Stimulated activated CD4-positive, alpha-beta T cell treated with anti-CD3 and anti-CD28 coated beads, TNF-alpha, amount 100 ng/mL, for 1 hour (primary cell): ENCODE results near the gene UHRF2.
"Not testable (repeated sequence)": the region's sequence is repeated elsewhere in the genome, so short reads cannot be mapped to it uniquely, and the experiment has no call there.

Source experiments
- DNase-seq, 3 donors: peaks; one replicate each; pipeline ENCODE4 v3.0.0-alpha.2; 2020; ENCODE audit warnings: low read depth in 3 of 3, low spot score in 1 of 3

The UHRF2 gene

DNA sequence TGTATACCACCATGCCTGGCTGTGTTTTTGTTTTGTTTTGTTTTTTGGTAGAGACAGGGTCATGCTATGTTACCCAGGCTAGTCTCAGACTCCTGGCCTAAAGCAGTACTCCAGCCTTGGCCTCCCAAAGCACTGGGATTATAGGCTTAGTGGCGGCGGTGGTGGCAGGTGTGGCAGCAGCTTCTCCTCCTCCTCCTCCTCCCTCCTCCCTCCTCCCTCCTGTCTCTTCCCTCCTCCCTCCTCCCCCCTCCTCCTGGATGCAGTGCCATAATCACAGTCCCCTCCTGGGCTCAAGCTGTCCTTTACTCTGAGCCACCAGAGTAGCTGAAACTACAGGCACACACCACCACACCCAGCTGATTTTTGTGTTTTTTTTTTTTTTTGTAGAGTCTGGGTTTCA, 71.2 kb downstream of the UHRF2 start:
- no peak for DNase-seq

DNA sequence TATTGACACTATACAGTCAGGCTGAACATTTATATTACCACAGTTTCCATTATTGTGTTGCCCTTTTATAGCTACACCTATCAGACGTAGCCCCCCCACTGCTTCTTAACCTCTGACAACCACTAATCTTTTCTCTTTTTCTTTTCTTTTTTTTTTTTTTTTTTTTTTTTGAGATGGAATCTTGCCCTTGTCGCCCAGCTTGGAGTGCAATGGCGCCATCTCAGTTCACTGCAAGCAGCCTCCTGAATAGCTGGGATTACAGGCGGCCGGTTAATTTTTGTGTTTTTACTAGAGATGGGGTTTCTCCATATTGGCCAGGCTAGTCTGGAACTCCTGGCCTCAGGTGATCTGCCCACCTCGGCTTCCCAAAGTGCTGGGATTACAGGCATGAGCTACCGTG, 75.4 kb downstream of the UHRF2 start:
- DNase-seq, result no peak

DNA sequence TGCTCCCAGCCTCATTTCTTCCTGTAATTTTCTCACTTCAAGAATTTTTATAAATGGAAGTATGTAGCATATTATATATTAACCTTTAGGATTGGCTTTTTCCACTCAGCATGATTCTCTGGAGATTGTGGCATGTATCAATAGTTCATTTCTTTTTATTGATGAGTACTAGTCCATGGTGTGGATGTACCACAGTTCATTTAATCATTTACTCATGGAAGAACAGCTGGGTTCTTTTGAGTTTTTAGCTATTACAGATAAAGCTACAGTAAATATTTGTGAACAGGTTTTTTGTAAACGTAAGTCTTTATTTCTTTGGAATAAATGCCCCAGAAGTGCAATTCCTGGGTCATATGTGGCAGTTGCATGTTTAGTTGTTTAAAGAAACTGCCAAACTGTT, 76.1 kb downstream of the UHRF2 start:
- no peak for DNase-seq

DNA sequence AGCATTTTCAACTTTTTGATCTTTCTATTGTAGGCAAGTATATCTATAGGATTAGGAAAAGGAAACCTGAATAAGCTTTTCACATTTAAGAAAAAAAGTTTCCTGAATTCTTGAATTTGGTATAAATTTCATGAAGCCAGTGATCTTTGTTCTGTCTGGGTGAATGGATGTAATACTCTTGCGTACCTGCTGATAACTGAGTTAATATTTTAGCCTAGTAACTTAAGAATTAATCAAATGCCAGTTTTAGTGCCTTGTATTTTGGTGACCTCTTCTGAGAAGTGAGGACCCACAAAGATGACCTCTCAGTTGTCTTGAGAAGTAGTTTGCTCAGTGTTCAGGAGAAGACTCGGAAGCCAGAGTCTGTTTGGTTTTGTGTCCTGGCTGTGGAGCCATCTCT, 77.9 kb downstream of the UHRF2 start:
- no peak for DNase-seq

DNA sequence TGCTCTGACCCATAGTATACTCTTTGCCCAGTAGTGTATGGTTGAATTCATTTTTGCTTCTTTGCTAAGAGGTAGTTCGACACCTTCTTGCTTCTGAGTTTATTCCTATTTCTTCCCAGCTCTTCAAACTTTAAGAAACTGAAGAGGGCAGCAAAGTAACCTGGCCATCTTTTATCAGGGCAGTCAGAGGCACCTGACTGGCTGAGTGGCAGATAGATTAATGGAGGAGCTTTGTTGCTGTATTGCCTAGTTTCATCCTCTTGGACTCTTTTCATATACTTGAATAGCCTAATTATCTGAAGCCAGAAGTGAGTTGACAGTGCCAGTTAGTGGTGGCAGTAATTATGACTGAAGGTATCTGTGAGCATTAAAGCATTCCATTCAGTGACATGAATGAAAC, 82.5 kb downstream of the UHRF2 start:
- DNase-seq, result no peak

DNA sequence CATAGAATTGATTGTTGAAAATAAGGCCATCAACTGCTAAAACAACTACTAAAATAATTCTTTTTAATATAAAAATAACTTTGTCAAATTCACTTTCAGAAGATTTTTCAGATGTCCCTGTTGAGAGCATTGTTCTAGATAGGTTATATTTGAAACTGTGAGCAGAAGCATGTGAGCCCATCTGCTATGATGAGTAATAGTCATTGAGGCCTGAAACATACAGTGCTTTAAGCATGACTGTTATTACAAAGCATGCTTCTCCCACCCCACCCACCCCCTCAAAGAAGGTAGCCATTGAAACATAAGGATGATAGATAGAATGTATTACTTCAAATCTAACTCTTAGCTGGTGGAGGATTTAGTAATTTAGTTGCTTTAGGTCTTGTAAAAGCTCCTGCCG, 86.0 kb downstream of the UHRF2 start:
- DNase-seq, result no peak

DNA sequence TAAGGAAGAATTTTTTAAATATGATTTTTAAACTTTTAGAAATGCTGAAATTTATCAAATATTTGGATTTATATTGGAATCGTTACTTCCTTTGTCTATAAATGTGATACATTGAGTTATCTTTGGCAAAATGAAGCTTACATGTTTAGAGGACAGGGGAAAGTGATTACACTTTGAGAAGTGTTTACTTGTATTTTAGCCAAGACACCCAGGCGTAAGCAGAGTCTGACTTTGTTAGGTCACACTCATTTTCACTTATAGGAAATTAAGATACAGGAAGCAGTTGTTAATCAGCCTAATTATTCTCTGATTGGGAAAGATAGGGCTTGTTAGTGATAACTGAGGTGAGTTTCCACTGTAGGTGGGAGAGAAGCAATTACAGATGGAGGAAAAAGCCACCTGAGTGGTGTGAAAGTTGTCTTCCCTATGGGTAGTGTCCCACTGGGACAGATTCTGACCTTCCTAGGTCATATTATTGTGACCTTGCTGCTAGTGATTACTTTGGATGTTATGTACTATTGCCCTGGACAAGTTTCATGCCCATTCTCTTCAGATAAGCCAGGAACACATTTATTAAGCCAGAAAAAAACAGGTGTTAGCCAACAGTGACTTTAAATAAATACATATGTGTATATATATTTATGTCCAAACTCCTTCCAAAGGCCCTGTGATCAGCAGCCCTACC, 88.7 kb downstream of the UHRF2 start:
- DNase-seq, result no peak

DNA sequence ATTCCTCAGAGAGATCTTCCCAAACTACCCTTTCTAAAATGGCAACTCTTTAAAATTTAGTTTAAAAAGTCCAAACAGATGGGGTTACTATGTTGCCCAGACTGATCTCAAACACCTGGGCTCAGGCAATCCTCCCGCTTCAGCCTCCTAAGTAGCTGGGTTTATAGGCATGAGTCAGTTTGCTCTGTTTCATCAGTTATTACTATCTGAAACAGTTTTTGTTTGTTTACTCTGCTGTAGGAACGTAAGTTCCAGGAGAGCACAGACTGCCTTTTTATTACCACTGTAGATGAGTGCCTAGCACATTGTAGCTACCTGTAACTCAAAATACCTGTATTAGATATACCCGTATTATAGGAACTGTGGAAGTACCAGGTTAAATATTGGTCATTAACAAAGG, 89.4 kb downstream of the UHRF2 start:
- no peak for DNase-seq

DNA sequence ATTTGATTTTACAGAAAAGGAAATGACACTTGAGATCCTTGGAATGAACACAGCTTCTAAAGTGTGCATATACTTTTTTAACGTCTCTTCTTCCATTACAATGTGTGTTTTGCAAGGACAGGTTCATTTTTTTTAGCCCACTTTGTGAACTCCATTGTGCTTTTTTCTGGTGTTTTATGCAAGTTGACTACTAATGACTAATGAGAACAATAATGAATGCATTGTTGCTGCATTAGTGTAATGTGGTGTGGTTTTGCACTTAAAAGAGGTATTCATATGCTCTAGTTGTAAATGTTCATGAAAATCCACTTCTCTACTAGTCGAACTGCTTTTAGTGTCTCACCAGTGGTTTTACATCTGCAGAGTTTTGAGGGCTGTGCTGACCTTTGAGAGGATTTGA, 93.6 kb downstream of the UHRF2 start:
- no peak for DNase-seq

DNA sequence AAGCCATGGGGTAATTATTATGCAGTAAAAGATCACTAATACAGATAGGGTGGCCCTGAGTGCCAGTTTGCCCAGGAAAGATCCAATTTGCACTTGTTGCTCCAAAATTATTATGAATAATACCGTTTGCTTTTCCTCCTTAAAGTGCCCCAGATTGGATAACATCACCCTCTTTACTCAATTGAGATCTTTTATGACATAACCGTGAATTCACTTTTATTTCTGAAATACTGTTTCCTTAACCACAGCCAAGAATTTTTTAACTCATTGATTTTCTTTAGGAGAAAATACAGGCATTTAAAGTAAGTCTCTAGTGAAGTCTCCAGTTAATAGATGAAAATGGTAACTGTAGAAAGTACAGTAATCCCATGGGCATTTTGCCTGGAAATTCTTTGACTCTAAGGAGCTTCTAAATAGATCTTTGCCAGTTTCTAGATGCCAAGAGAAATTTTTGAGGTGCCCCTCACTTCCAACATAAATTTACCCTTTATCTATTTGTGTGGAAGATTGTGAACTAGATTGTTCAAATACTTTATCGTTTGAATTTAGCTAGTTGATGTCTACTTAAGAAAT, 99.2 kb downstream of the UHRF2 start:
- DNase-seq, result no peak

DNA sequence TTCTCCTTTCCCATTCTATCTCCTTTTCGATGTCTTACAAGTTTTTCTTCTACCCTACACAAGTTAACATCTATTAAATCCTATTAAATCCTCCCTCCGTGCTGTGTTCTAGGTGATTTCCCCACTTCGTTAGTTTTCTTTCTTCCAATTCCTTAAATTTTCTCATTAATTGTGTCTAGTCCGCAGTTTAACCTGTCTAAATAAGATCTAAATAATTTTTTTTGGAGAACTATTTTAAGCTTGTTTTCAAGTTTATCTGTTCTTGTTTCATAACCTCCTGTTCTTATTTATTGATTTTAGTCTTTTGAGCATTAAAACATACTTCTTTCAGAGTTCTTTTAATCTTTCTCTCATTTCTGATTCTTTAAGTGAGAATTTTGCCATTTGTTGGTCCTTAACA, 109.3 kb downstream of the UHRF2 start:
- DNase-seq, result no peak

DNA sequence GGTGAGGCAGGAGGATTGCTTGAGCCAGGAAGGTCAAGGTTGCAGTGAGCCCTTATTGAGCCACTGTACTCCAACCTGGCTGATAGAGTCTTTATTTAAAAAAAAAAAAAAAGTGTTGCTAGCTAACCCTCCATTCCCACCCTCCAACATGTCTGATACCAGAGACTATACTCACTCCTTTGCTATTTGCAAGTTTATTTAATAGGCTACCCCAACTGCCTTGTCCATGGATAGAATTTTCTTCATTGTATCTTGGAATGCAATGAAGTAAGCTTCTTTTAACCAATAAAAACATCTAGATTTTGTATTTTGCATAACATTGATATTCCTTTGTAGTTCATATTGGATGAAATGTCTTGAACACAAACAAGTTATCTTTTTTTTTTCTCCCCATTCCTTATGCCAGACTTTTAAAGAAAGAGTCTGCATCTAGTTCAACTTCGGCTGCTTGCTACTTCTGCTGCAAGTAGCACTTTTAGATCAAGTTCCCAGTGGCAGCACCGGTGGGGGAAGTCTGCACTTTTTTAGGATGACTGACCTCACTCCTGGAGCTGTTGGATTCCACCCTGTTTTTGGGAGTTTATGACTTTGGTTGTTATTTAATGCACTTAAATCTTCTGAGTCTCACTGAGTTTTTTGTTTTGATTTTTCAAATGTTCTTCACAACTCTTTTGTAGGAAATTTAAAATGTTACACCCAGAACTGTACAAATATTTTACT, 112.5 kb downstream of the UHRF2 start:
- DNase-seq, result no peak

DNA sequence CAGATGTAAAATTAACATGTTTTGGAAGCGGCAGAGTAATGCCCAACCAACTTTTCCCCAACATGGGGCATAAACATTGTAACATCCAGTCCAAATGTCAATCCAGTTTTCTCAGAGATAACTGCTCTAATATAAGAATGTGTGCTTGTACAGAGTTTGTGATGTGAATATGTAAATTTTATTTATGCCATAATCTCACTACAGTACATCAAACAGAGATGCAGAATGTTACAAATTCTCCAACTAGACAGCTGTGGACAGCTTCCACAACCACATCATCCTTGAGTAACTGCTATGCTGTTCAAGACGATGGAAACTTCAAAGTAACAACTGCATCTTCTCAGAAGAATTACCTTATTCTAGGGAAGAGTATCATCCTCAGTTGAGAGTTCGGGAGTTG, 122.6 kb downstream of the UHRF2 start:
- DNase-seq, result no peak

DNA sequence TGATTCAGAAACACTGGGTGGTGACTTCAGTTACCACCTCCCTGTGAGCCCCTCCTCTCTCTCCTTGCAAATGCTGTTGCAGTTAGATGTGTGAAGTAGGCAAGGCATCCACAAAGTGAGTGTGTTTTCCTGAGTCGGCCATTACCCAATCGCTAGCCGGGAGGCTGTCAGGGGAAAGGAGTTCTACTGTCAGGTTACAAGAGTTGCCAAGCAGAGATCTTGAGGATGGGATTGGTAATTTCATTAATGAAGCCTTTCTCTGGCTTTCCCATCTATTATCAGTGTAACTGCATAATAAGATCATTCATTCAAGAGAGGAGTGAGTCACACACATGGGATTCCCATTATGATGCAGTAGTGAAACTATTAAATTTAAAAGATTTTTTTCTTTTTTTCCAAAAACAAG, 125.7 kb downstream of the UHRF2 start:
- no peak for DNase-seq

DNA sequence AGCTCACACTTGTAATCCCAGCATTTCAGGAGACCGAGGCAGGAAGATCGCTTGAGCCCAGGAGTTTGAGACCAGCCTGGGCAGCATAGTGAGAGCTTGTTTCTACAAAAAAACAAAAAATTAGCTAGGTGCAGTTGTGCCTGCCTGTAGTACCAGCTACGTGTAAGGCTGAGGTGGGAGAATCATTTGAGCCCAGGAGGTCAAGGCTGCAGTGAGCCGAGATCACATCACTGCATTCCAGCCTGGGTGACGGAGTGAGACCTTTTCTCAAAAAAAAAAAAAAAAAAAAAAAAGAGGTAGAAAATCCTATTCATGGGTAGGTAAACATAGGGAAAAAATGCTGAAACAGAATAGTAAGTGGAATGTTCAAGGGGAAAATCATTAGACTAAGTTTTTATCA, 129.6 kb downstream of the UHRF2 start:
- not testable (repeated sequence) for DNase-seq

DNA sequence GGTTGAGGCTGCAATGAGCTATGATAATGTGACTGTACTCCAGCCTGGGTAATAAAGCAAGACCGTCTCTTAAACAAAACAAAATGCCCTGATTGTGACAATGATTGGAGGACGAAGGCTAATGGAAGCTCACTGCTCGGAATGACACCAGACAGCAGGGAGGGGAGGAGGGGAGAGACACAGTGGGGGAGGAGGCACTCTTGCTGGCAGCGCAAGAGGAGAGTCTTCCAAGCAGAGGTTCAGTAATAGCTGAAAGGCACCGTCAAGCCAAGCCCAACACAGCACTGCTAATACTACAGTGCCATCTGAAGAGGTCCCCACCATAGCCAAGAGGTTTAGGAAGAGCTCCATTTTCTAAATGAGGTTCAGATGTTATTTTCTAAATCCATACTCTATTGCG, 130.2 kb downstream of the UHRF2 start:
- DNase-seq, result no peak

DNA sequence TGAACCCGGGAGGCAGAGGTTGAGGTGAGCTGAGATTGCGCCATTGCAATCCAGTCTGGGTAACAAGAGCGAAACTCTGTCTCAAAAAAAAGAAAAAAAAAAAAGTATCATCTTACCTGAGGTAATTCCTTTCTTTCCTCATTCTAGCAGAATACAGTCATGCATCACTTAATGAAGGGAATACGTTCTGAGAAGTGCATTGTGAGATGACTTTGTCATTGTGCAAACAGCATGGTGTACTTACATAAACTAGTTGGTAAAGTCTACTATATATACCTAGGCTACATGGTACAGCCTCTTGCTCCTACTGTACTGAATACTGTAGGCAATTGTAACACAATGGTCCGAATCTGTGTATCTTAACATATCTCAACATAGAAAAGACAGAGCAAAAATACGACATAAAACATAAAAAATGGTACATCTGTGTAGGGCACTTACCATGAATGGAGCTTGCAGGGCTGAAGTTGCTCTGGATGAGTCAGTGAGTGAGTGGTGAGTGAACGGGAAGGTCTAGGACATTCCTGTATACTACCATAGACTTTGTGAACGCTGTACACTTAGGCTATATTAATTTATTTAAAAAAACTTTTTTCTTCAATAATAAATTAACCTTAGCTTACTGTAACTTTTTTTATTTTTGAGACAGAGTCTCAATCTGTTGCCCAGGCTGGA, 132.2 kb downstream of the UHRF2 start:
- no peak for DNase-seq

DNA sequence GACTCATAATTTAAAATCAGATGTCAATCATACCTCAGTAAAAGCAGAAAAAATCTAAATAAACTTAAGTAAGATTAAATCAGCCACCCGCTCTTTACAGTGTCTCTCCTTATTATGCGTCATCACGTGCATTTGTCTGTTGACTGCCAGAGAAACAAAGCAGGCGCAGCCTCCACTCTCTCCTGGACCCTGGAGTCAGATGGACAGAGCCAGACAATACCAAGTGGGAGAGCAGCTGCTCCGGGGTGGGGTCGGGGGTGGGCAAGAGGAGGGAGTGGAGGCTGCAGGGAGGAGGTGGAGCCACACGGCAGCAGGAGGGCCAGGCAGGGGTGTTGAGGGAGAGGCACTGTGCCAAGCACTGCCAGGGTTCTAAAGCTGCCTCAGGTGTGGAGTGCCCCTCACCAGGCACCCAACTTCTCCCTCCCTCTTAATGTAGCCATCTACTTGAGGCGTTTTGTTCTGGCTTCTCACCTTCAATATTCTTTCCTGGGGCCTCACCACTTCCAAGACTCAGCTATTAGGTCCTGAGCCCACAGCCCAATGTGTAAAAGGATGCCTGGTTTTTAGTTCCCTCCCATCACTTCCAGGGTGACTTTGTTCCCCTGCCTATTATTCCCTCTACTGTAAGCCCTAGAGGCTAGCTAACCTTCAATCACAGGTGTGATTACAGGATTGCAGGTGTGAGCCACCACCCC, 136.3 kb downstream of the UHRF2 start:
- no peak for DNase-seq

DNA sequence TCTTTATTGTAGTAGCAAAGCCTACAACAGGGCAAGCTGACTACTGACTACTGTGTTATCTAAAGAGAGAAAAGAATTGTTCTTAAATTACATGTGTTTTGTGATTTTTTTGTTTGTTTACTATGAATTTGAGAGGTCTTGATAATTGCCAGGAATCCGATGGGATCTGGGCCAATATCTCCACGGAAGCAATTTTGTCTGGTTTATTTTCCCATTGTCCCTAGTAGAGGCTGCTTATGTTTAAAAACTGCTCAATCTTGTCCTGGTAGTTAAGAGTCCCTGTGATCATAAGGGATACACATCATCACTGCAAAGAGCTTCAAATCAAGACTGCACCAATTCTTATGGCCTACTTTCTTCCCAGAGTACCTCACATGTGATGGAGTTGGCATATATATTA, 138.1 kb downstream of the UHRF2 start:
- no peak for DNase-seq

DNA sequence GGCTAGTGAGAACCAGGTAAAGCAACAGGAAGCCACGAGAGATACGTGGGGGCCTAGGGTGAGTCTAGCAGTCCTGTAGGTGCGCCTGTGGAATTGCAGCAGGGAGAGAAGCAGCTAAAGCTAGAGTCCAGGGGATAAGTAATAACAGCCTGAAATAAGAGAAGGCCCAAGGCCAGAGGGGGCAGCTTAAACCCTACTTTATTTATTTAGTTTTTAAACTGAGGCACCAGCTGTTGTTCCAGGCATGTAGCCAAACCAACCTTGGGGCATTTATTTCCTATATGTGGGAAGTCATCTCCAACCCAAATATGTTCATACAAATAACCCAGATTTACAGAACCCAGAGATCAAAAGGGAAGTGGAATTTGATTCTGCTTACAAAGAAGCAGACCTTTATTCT, 139.0 kb downstream of the UHRF2 start:
- no peak for DNase-seq

DNA sequence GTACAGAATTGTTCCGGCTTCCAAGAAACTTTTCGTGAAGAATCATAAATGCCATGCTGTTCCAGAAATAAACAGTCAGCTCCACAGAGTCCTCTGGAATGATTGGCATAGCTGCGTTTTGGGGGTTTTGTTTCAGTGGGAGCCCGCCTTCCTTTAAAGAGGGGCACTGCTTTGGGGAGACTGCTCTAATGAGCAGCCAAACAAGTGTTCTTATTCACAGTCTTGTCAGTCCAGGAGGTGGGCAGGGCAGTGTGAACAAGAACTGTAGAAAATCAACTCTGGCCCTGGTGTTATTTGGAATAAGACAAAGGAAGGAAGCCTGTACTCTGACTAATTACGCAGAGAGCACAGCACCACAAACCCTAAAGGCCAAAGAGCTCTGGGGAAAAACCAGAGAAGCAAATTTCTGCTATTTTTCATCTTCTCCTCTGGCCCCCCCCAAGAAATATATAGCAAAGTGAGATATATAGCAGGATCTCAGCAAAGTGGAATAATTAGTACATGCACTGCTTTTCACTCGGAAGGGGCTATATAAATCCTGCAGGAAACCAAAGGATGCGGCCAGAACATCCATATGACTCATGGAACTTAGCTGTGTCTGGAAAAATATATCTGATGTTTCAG, 139.6 kb downstream of the UHRF2 start:
- DNase-seq, result no peak
